GM12874 (cell line): ENCODE results near the gene SH2D3C.
A peak's percentile ranks its signal among the peaks of the same experiment; 100 is the strongest.

Experiments used
- CTCF ChIP-seq: IDR thresholded peaks from 2 replicates; pipeline ENCODE4 v1.5.1; 2011; ENCODE audit warnings: low read depth, mild to moderate bottlenecking, control low read depth, low read length, moderate library complexity; ENCODE audit not compliant: insufficient read depth

Gene SH2D3C

GRCh38 chr9:127778280-127779135 lies at the start of gene SH2D3C:
Gene SH2D3C, minus strand, starts transcription at chr9:127778666. Its CDS starts 39 bp downstream, at chr9:127778627.
- no peak for TF ChIP-seq CTCF

GRCh38 chr9:127826253-127826913 lies 47.9 kb upstream of the SH2D3C start:
- no peak for TF ChIP-seq CTCF

- peak; percentile 25; the same call in 1 of the 2 replicates for TF ChIP-seq CTCF
Measured at GRCh38 chr9:127825319-127826051, 47.0 kb upstream of the SH2D3C start.

- no peak for TF ChIP-seq CTCF
Measured at GRCh38 chr9:127822108-127822507, 43.6 kb upstream of the SH2D3C start.

GRCh38 chr9:127818574-127818973 lies 40.1 kb upstream of the SH2D3C start:
- TF ChIP-seq CTCF, result no peak

- TF ChIP-seq CTCF, result no peak
Measured at GRCh38 chr9:127817881-127818434, 39.5 kb upstream of the SH2D3C start.

- TF ChIP-seq CTCF, result no peak
Measured at GRCh38 chr9:127816728-127817127, 38.3 kb upstream of the SH2D3C start.
